ENCODE data around the gene C1orf159. TPM values are rescaled to one million over a fixed set of nuclear protein-coding genes. Genes with fewer than 3 reads are reported as not detected.

C1orf159 gene
- total and polyA plus RNA-seq, 10 of the 15 experiments (the other 5 are each of a cell fraction or from before 2014, with no cell fraction given): 0.11 to 23.4 (median 8.0) TPM

- WGBS (ENCODE audit: insufficient coverage, insufficient replicate concordance, low lambda C conversion rate, missing lambda C conversion rate): 60% methylated on average over 20 of the region's 20 CpGs
- no peak overlapping the region for H3K27ac ChIP-seq (ENCODE audit: control insufficient read depth, insufficient read depth)
Measured at GRCh38 chr1:1135339-1136136, 19.6 kb upstream of the C1orf159 start.

More at GRCh38 chr1:1135339-1136136, 19.6 kb upstream of the C1orf159 start:
- no peaks in the 10 kb centered on the region for H3K27me3 ChIP-seq (replicated peaks in 1 of 2; ENCODE audit: control insufficient read depth in 2 of 2, insufficient read depth in 2 of 2, low read length in 1 of 2)
- no peak for DNase-seq (ENCODE audit: low read depth, low spot score)
- no peak for FAIRE-seq
- no peak overlapping the region for H2AFZ ChIP-seq (ENCODE audit: control insufficient read depth, low read depth, low read length)
- RAD21 ChIA-PET (ENCODE audit: unreplicated experiment): interaction anchor here (2.2 kb wide), 1 partner anchor 13 kb away, joined by 9 read pairs; no protein-coding TSS in a partner anchor
- no peak for ATAC-seq
- CTCF ChIA-PET: interaction anchor here (1.4 to 1.9 kb wide), 2 partner anchors 13 to 115 kb away, joined by 5 to 8 read pairs; no protein-coding TSS in a partner anchor
- in situ Hi-C loops (cut with MboI): no loop called here
- H3K4me3 ChIP-seq: no peak overlapping the region
- peak; percentile 50; the same call in 1 of the 2 replicates for TF ChIP-seq BMI1 (IDR thresholded peaks at IDR 0.05; ENCODE audit: borderline replicate concordance)
- no peak for TF ChIP-seq CEBPZ (IDR thresholded peaks at IDR 0.05; ENCODE audit: low read depth, low read length)
- TF ChIP-seq SKIL (IDR thresholded peaks at IDR 0.05; ENCODE audit: low read depth, poor library complexity, severe bottlenecking): no peak
- no peak for TF ChIP-seq BCLAF1 (IDR thresholded peaks at IDR 0.05)
- H3K9me3 ChIP-seq (replicated peaks; ENCODE audit: control insufficient read depth, insufficient read depth, low read length): no peaks in the 10 kb centered on the region
- no peaks in the 10 kb centered on the region for H3K36me3 ChIP-seq (ENCODE audit: control insufficient read depth in 2 of 2, insufficient read depth in 2 of 2, low read length in 1 of 2)
- POLR2A ChIA-PET: interaction anchor here (0.6 to 1.7 kb wide), 3 partner anchors 13 to 134 kb away, joined by 3 to 5 read pairs (median 4); no protein-coding TSS in a partner anchor
- intact Hi-C loops (cut with micrococcal nuclease; ENCODE audit: unreplicated experiment): no loop called here
- H4K20me1 ChIP-seq (ENCODE audit: control insufficient read depth, insufficient read depth): no peaks in the 10 kb centered on the region
- H3K79me2 ChIP-seq (ENCODE audit: control insufficient read depth, insufficient read depth, low read length): no peaks in the 10 kb centered on the region
- H3K4me2 ChIP-seq (ENCODE audit: control insufficient read depth, insufficient read depth): no peak overlapping the region
- H3K9ac ChIP-seq (ENCODE audit: control insufficient read depth, insufficient read depth, low read length): no peak overlapping the region
- SMC1A ChIA-PET (ENCODE audit: uncharacterized antibody, unreplicated experiment): no interaction called here
- no TSS peak for BruUV-seq (replicated peaks)
- peaks cover 10% of the 10 kb centered on the region for H3K4me1 ChIP-seq (ENCODE audit: control insufficient read depth, insufficient read depth, low read length)

All from GM12878 (cell line).